PC-9 (cell line): ENCODE data around the gene MKRN2OS. TPM values are rescaled to one million over a fixed set of nuclear protein-coding genes. Genes with fewer than 3 reads are reported as not detected.

Experiments
- BruUV-seq: library from RNA; stranded (reverse); fragments of 400-500 nt; replicated peaks from 2 replicates; lab custom pipeline; 2021; lab: Mats Ljungman, UMichigan
- CTCF ChIA-PET: fragments of 300-600 bp; sonication (Branson Sonifier 250); formaldehyde crosslinking; loops from one replicate; lab custom pipeline; 2022; ENCODE audit warnings: antibody characterized with exemption; lab: Charles Lee
- POLR2A ChIA-PET: fragments of 300-600 bp; sonication (Branson Sonifier 250); formaldehyde crosslinking; loops from one replicate; lab custom pipeline; 2022; ENCODE audit warnings: antibody characterized with exemption; ENCODE audit not compliant: unreplicated experiment; lab: Charles Lee
- DNase-seq, 2 experiments: peaks; one replicate each; pipeline versions ENCODE4 v3.0.0 to v3.0.0-alpha.2; 2015 to 2022; ENCODE audit warnings: mixed read lengths in 1 of 2
- H2AFZ ChIP-seq: fragments of 200-600 bp; sonication (generic); 2 replicates; pipeline ENCODE4 v1.8.1; 2017; ENCODE audit warnings: antibody characterized with exemption
- H3F3A ChIP-seq: fragments of 200-600 bp; sonication (generic); 2 replicates; pipeline ENCODE4 v1.8.1; 2017; ENCODE audit warnings: antibody characterized with exemption, mild to moderate bottlenecking, low read depth; ENCODE audit not compliant: insufficient read depth
- H3K27ac ChIP-seq: fragments of 200-600 bp; sonication (generic); 2 replicates; pipeline ENCODE4 v1.6.1; 2016; ENCODE audit warnings: mixed run types
- H3K27me3 ChIP-seq: fragments of 200-600 bp; sonication (generic); 2 replicates; pipeline ENCODE4 v1.6.1; 2016; ENCODE audit warnings: low read depth, mixed run types; ENCODE audit not compliant: insufficient read depth
- H3K36me3 ChIP-seq: fragments of 200-600 bp; sonication (generic); 2 replicates; pipeline ENCODE4 v1.6.1; 2016; ENCODE audit warnings: low read depth, mixed run types
- H3K4me1 ChIP-seq: fragments of 200-600 bp; sonication (generic); replicated peaks from 2 replicates; pipeline ENCODE4 v1.6.1; 2016; ENCODE audit warnings: mixed run types; ENCODE audit not compliant: insufficient read depth
- H3K4me2 ChIP-seq: fragments of 200-600 bp; sonication (generic); 2 replicates; pipeline ENCODE4 v1.6.1; 2017; ENCODE audit warnings: mixed run types
- H3K4me3 ChIP-seq: fragments of 200-600 bp; sonication (generic); 2 replicates; pipeline ENCODE4 v1.6.1; 2016; ENCODE audit warnings: mixed run types
- H3K79me2 ChIP-seq: fragments of 200-600 bp; sonication (generic); 2 replicates; pipeline ENCODE4 v1.6.1; 2017; ENCODE audit warnings: low read depth, mixed run types
- H3K9me2 ChIP-seq: fragments of 200-600 bp; sonication (generic); 2 replicates; pipeline ENCODE4 v1.8.1; 2017; ENCODE audit warnings: mild to moderate bottlenecking; ENCODE audit not compliant: insufficient read depth
- H3K9me3 ChIP-seq: fragments of 200-600 bp; sonication (generic); 2 replicates; pipeline ENCODE4 v1.8.1; 2016; ENCODE audit warnings: low read depth; ENCODE audit not compliant: insufficient read depth
- H4K20me1 ChIP-seq: fragments of 200-600 bp; sonication (generic); 2 replicates; pipeline ENCODE4 v1.8.1; 2017; ENCODE audit not compliant: insufficient read depth
- EZH2 ChIP-seq: fragments of 200-600 bp; sonication (generic); IDR thresholded peaks from 2 replicates; pipeline ENCODE4 v1.8.0; 2017; ENCODE audit warnings: antibody characterized with exemption, low read depth
- intact Hi-C: fragments of 100-400 bp; cut with micrococcal nuclease; formaldehyde crosslinking; loops from one replicate; pipeline ENCODE4 v1.10.0; 2022; ENCODE audit not compliant: unreplicated experiment
- total RNA-seq: library from RNA; stranded (reverse); gene quantifications from 2 replicates; pipeline ENCODE4 v1.2.3, GENCODE V29; 2021
- TF ChIP-seq, protein P1 (sequence below): fragments of 200-600 bp; sonication (generic); conservative IDR thresholded peaks from 2 replicates; pipeline ENCODE4 v1.6.1; 2017; ENCODE audit warnings: mixed run types, antibody characterized with exemption, mild to moderate bottlenecking, moderate library complexity

MKRN2OS gene
- total RNA-seq, 1 experiment from 2014 or later, result 6.2 TPM

- Histone ChIP-seq H4K20me1 (no peaks in the 10 kb centered on the region; the same call in 1 of the 2 replicates), H3K27me3 (no peaks in the 10 kb centered on the region), H3K9me3 (no peaks in the 10 kb centered on the region), H3K9me2 (no peaks in the 10 kb centered on the region), H3F3A (0 out of 2 replicates have a peak, but pooled peaks cover 10% of the 10 kb centered on the region), H3K36me3 (peaks cover 14% of the 10 kb centered on the region), H3K4me1 (no peaks in the 10 kb centered on the region), H3K4me3 (no peak overlapping the region), H2AFZ (no peak overlapping the region), H3K4me2 (no peak overlapping the region), H3K27ac (no peak overlapping the region), H3K79me2 (no peaks in the 10 kb centered on the region; the same call in 1 of the 2 replicates)
- no peak for DNase-seq
- intact Hi-C loops, result no loop called here
- TF ChIP-seq, protein P1, sequence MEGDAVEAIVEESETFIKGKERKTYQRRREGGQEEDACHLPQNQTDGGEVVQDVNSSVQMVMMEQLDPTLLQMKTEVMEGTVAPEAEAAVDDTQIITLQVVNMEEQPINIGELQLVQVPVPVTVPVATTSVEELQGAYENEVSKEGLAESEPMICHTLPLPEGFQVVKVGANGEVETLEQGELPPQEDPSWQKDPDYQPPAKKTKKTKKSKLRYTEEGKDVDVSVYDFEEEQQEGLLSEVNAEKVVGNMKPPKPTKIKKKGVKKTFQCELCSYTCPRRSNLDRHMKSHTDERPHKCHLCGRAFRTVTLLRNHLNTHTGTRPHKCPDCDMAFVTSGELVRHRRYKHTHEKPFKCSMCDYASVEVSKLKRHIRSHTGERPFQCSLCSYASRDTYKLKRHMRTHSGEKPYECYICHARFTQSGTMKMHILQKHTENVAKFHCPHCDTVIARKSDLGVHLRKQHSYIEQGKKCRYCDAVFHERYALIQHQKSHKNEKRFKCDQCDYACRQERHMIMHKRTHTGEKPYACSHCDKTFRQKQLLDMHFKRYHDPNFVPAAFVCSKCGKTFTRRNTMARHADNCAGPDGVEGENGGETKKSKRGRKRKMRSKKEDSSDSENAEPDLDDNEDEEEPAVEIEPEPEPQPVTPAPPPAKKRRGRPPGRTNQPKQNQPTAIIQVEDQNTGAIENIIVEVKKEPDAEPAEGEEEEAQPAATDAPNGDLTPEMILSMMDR, result no peak
- TF ChIP-seq EZH2, result no peak
- POLR2A ChIA-PET, result no interaction called here
- CTCF ChIA-PET, result no interaction called here
- no TSS peak for BruUV-seq
These were observed 26.9 kb downstream of the MKRN2OS start for GRCh38 chr3:12518261-12519028.

- Histone ChIP-seq H3K9me2 (no peaks in the 10 kb centered on the region), H3K27ac (no peak overlapping the region), H2AFZ (no peak overlapping the region), H3K4me2 (no peak overlapping the region), H3K4me3 (no peak overlapping the region), H3K79me2 (no peaks in the 10 kb centered on the region; the same call in 1 of the 2 replicates), H3K4me1 (no peaks in the 10 kb centered on the region), H3K36me3 (peaks cover 4% of the 10 kb centered on the region; the same call in 1 of the 2 replicates), H3K9me3 (no peaks in the 10 kb centered on the region), H3F3A (0 out of 2 replicates have a peak, but pooled peaks cover 10% of the 10 kb centered on the region), H4K20me1 (no peaks in the 10 kb centered on the region; the same call in 1 of the 2 replicates), H3K27me3 (no peaks in the 10 kb centered on the region)
- BruUV-seq, result no TSS peak
- TF ChIP-seq, protein P1, result no peak
- no peak for TF ChIP-seq EZH2
- intact Hi-C loops, result no loop called here
- ChIA-PET CTCF (no interaction called here), POLR2A (no interaction called here)
- DNase-seq, result no peak
These were observed 28.4 kb downstream of the MKRN2OS start for GRCh38 chr3:12516873-12517272.

DNA sequence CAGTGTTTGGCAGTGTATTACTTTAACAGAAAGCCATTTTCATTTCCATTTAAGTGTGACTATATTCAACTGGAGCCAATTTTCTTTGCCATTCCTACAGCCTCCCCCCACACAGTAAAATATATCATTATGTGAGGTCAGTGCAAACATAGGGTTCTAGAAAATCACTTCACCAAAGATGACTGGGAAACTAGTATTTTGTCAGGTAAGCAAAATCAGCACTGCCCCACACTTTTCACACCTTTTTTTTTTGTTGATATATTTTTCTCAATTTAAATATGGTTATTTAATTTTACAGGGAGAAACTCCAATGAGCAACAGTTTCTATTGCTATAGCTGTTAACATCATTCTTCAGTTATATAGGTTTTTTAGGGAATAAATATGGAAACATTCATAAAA lies 29.7 kb downstream of the MKRN2OS start:
- intact Hi-C loops, result no loop called here
- no peak for TF ChIP-seq EZH2
- TF ChIP-seq, protein P1, result no peak
- Histone ChIP-seq H3K9me3 (no peaks in the 10 kb centered on the region), H3K27ac (no peak overlapping the region), H3K9me2 (no peaks in the 10 kb centered on the region), H4K20me1 (no peaks in the 10 kb centered on the region; the same call in 1 of the 2 replicates), H3K27me3 (no peaks in the 10 kb centered on the region), H3K79me2 (peaks cover 4% of the 10 kb centered on the region; the same call in 1 of the 2 replicates), H3K4me1 (no peaks in the 10 kb centered on the region), H3K4me2 (no peak overlapping the region), H3F3A (0 out of 2 replicates have a peak, but pooled peaks cover 15% of the 10 kb centered on the region), H3K4me3 (no peak overlapping the region), H2AFZ (no peak overlapping the region), H3K36me3 (peaks cover 4% of the 10 kb centered on the region; the same call in 1 of the 2 replicates)
- BruUV-seq, result no TSS peak
- no peak for DNase-seq
- CTCF ChIA-PET, result no interaction called here
- POLR2A ChIA-PET, result no interaction called here
